Vagina (tissue), 2 donors: ENCODE measurements around the gene C1QL3. TPM values are rescaled to one million over a fixed set of nuclear protein-coding genes. Genes with fewer than 3 reads are reported as not detected.
A peak's percentile ranks its signal among the peaks of the same experiment; 100 is the strongest.

Experiments
- DNase-seq, 2 donors: peaks; one replicate each; pipeline ENCODE4 v3.0.0-alpha.2; 2017; ENCODE audit errors: extremely low spot score in 2 of 2
- H3K27ac ChIP-seq: fragments of 200-600 bp; sonication (generic); one replicate; pipeline ENCODE4 v1.5.1; 2019
- H3K27me3 ChIP-seq: fragments of 200-600 bp; sonication (generic); one replicate; pipeline ENCODE4 v1.5.1; 2019
- H3K36me3 ChIP-seq, 2 donors: fragments of 200-600 bp; sonication (generic); one replicate each; pipeline ENCODE4 v1.5.1; 2017 to 2019
- H3K4me1 ChIP-seq: fragments of 200-600 bp; sonication (generic); one replicate; pipeline ENCODE4 v1.5.1; 2019
- H3K4me3 ChIP-seq, 2 donors: fragments of 200-600 bp; sonication (generic); 1 replicate in 1 of 2; 2 replicates in 1 of 2; pipeline ENCODE4 v1.5.1; 2016 to 2019
- H3K9me3 ChIP-seq: fragments of 200-600 bp; sonication (generic); one replicate; pipeline ENCODE4 v1.5.1; 2019
- POLR2A ChIP-seq, 2 donors: fragments of 450-650 bp; IDR thresholded peaks; one replicate each; pipeline ENCODE4 v1.6.1; 2017; ENCODE audit warnings: antibody characterized with exemption in 2 of 2, mild to moderate bottlenecking in 2 of 2, moderate library complexity in 2 of 2
- POLR2AphosphoS5 ChIP-seq, 2 donors: sonication (generic); formaldehyde crosslinking; IDR thresholded peaks; one replicate each; pipeline ENCODE4 v1.9.0; 2017; ENCODE audit warnings: antibody characterized with exemption in 2 of 2, mild to moderate bottlenecking in 2 of 2, low read depth in 1 of 2; ENCODE audit not compliant: insufficient read depth in 1 of 2
- intact Hi-C: fragments of 100-400 bp; cut with DNase I; formaldehyde crosslinking; loops from one replicate; pipeline ENCODE4 v1.15.1; 2023
- total RNA-seq: library from RNA; depleted of rRNA; stranded (reverse); fragments of >200 nt; gene quantifications from one replicate; pipeline ENCODE4 v1.2.3, GENCODE V29; 2016
- TF ChIP-seq, protein P1 (sequence below), 3 experiments: fragments of 450-650 bp in 2 of 3; fragments of 200-600 bp in 1 of 3; sonication (generic) in 1 of 3; IDR thresholded peaks; one replicate each; pipeline ENCODE4 v1.5.1; 2017 to 2019; ENCODE audit warnings: antibody characterized with exemption in 3 of 3, mild to moderate bottlenecking in 2 of 3, moderate library complexity in 2 of 3

The C1QL3 gene
- total RNA-seq, 1 donor from 2014 or later: not detected

DNA sequence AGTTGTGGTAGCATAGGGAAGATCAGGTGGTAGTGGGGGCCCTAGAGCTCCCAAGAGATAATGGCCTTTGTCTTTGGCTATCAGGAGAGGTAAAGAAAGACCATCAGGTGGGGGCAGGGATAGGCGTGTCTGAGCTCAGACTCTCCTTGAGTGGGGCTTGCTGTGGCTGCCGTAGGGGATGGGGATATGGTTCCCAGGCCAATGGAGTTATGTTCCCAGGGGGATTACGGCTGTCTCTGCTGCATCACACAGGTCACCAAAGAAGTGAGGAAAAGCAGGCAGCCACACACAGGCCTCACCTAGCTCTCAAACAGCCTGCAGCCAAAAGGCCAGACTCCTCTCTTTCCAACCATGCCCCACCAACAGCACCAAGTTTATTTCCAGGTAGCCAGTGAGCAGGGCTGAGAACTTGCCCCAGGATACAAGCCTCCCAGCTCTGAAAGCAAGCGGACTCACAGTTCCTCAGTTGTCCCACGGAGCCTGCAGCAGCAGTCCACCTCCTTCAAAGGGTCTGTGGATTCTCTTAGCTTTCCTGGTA lies 37.6 kb upstream of the C1QL3 start:
- Histone ChIP-seq H3K36me3 (no peaks in the 10 kb centered on the region), H3K27ac (no peak overlapping the region), H3K4me1 (no peaks in the 10 kb centered on the region), H3K27me3 (no peaks in the 10 kb centered on the region), H3K9me3 (no peaks in the 10 kb centered on the region), H3K4me3 (no peak overlapping the region)
- intact Hi-C loops: no loop called here
- TF ChIP-seq, protein P1, sequence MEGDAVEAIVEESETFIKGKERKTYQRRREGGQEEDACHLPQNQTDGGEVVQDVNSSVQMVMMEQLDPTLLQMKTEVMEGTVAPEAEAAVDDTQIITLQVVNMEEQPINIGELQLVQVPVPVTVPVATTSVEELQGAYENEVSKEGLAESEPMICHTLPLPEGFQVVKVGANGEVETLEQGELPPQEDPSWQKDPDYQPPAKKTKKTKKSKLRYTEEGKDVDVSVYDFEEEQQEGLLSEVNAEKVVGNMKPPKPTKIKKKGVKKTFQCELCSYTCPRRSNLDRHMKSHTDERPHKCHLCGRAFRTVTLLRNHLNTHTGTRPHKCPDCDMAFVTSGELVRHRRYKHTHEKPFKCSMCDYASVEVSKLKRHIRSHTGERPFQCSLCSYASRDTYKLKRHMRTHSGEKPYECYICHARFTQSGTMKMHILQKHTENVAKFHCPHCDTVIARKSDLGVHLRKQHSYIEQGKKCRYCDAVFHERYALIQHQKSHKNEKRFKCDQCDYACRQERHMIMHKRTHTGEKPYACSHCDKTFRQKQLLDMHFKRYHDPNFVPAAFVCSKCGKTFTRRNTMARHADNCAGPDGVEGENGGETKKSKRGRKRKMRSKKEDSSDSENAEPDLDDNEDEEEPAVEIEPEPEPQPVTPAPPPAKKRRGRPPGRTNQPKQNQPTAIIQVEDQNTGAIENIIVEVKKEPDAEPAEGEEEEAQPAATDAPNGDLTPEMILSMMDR (IDR thresholded peaks at IDR 0.05): no peak
- TF ChIP-seq POLR2AphosphoS5 (IDR thresholded peaks at IDR 0.05; ENCODE audit: insufficient read depth in 1 of 2, low read depth in 1 of 2) (no peak), POLR2A (IDR thresholded peaks at IDR 0.05) (no peak)
- DNase-seq: no peak

- Histone ChIP-seq H3K27me3 (no peaks in the 10 kb centered on the region), H3K36me3 (no peaks in the 10 kb centered on the region), H3K9me3 (no peaks in the 10 kb centered on the region), H3K27ac (no peak overlapping the region), H3K4me3 (no peak overlapping the region), H3K4me1 (no peaks in the 10 kb centered on the region)
- intact Hi-C loops: no loop called here
- DNase-seq: no peak
- no peak for TF ChIP-seq POLR2A (IDR thresholded peaks at IDR 0.05)
Measured at GRCh38 chr10:16547973-16548372, 26.3 kb upstream of the C1QL3 start.

GRCh38 chr10:16545116-16545736 lies 23.5 kb upstream of the C1QL3 start:
- Histone ChIP-seq H3K4me1 (no peaks in the 10 kb centered on the region), H3K9me3 (no peaks in the 10 kb centered on the region), H3K27me3 (no peaks in the 10 kb centered on the region), H3K36me3 (no peaks in the 10 kb centered on the region), H3K4me3 (no peak overlapping the region), H3K27ac (no peak overlapping the region)
- no peak for DNase-seq
- TF ChIP-seq, protein P1 (IDR thresholded peaks at IDR 0.05): peak in 1 of 3 experiments; percentile 19
- no peak for TF ChIP-seq POLR2A (IDR thresholded peaks at IDR 0.05)
- intact Hi-C loops: no loop called here

DNA sequence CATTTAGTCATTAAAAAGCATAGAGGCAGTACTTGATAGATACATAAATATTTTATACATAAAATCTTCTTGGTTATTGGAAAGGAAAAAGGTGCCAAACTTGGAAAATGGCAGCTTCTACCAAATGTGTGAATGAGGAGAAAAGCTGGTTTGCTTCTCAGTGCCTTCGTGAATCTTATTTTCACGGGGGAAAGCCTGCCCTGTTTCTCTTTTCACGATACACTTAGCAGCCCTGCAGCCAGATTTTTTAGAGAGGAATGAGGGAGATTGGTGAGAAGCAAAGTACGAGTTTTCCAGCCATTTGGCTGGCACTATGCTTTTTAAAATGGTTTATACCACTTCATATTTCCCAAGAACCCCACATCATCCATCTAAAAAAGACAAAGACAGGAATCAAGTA lies 22.9 kb upstream of the C1QL3 start:
- intact Hi-C loops: no loop called here
- H3K9me3 ChIP-seq: no peaks in the 10 kb centered on the region

DNA sequence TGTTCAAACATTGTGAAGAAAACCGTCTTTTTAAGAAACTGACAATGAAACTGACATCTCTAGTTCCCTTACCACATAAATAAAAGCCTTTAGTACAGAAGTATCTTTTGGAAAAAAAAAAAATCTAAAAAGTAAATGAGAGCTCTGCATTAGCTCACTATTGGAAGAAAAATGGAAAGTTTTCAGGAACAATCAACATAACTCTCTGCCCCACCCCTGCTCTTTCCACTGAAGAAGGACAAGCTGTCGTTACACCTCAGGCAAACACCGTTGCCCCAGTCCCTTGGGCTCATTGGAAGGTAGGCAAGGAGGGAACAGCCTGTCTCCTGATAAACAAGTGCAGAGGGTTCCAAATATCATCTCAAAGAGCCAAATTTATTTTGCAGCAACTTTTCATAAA lies 22.4 kb upstream of the C1QL3 start:
- Histone ChIP-seq H3K4me1 (no peaks in the 10 kb centered on the region), H3K9me3 (no peaks in the 10 kb centered on the region), H3K27ac (no peak overlapping the region), H3K27me3 (no peaks in the 10 kb centered on the region), H3K4me3 (no peak overlapping the region), H3K36me3 (no peaks in the 10 kb centered on the region)
- DNase-seq: no peak
- TF ChIP-seq, protein P1 (IDR thresholded peaks at IDR 0.05): no peak
- TF ChIP-seq POLR2AphosphoS5 (IDR thresholded peaks at IDR 0.05; ENCODE audit: insufficient read depth in 1 of 2, low read depth in 1 of 2) (no peak), POLR2A (IDR thresholded peaks at IDR 0.05) (no peak)
- intact Hi-C loops: no loop called here

More for the DNA sequence above, 22.9 kb upstream of the C1QL3 start:
- TF ChIP-seq, protein P1 (IDR thresholded peaks at IDR 0.05): no peak
- TF ChIP-seq POLR2A (IDR thresholded peaks at IDR 0.05): no peak
- TF ChIP-seq POLR2AphosphoS5 (IDR thresholded peaks at IDR 0.05; ENCODE audit: insufficient read depth in 1 of 2, low read depth in 1 of 2): no peak
- no peak overlapping the region for H3K27ac ChIP-seq
- no peaks in the 10 kb centered on the region for H3K27me3 ChIP-seq
- no peak for DNase-seq
- H3K4me3 ChIP-seq: no peak overlapping the region
- no peaks in the 10 kb centered on the region for H3K4me1 ChIP-seq
- no peaks in the 10 kb centered on the region for H3K36me3 ChIP-seq
